Cardiac muscle cell (in vitro differentiated cells and primary cell): Measurements from ENCODE around the gene WDR93. TPM values are rescaled to one million over a fixed set of nuclear protein-coding genes. Genes with fewer than 3 reads are reported as not detected.
A peak's percentile ranks its signal among the peaks of the same experiment; 100 is the strongest.

Experiments
- DNase-seq, 2 donors: peaks; one replicate each; pipeline versions ENCODE4 v3.0.0 to v3.0.0-alpha.2; 2010 to 2017; ENCODE audit warnings: low read depth in 1 of 2, low spot score in 1 of 2
- H3K27ac ChIP-seq: fragments of 200-600 bp; sonication (generic); 2 replicates; pipeline ENCODE4 v1.5.1; 2016
- H3K27me3 ChIP-seq: fragments of 200-600 bp; sonication (generic); 2 replicates; pipeline ENCODE4 v1.6.0; 2016; ENCODE audit warnings: control low read depth
- H3K36me3 ChIP-seq: fragments of 200-600 bp; sonication (generic); 2 replicates; pipeline ENCODE4 v1.5.1; 2016; ENCODE audit warnings: control low read depth
- H3K4me1 ChIP-seq: fragments of 200-600 bp; sonication (generic); 2 replicates; pipeline ENCODE4 v1.8.1; 2017; ENCODE audit warnings: low read depth, mild to moderate bottlenecking, mixed run types
- H3K4me3 ChIP-seq: fragments of 200-600 bp; sonication (generic); 2 replicates; pipeline ENCODE4 v1.5.1; 2016; ENCODE audit warnings: mild to moderate bottlenecking
- H3K9me3 ChIP-seq: fragments of 200-600 bp; sonication (generic); 2 replicates; pipeline ENCODE4 v1.5.1; 2017; ENCODE audit warnings: low read depth, mild to moderate bottlenecking, control low read depth
- polyA plus RNA-seq: library from polyadenylated mRNA; unstranded; fragments of >200 nt; fragmentation: Nextera tagmentation; extraction: Ambion mirVana; gene quantifications from 2 replicates; pipeline ENCODE4 v1.2.1, GENCODE V29; 2016
- total RNA-seq: library from RNA; depleted of rRNA; stranded (reverse); fragments of >200 nt; gene quantifications from 2 replicates; pipeline ENCODE4 v1.2.3, GENCODE V29; 2016
- TF ChIP-seq, protein P1 (sequence below): IDR thresholded peaks from 2 replicates; pipeline ENCODE4 v1.5.1; 2012; ENCODE audit warnings: low read depth, mild to moderate bottlenecking, low read length

WDR93 gene
- total and polyA plus RNA-seq, 2 experiments from 2014 or later: 0.06 to 0.73 TPM

GRCh38 chr15:89761929-89762328 lies 71.3 kb downstream of the WDR93 start:
- H3K4me3 ChIP-seq: no peak overlapping the region
- TF ChIP-seq, protein P1, sequence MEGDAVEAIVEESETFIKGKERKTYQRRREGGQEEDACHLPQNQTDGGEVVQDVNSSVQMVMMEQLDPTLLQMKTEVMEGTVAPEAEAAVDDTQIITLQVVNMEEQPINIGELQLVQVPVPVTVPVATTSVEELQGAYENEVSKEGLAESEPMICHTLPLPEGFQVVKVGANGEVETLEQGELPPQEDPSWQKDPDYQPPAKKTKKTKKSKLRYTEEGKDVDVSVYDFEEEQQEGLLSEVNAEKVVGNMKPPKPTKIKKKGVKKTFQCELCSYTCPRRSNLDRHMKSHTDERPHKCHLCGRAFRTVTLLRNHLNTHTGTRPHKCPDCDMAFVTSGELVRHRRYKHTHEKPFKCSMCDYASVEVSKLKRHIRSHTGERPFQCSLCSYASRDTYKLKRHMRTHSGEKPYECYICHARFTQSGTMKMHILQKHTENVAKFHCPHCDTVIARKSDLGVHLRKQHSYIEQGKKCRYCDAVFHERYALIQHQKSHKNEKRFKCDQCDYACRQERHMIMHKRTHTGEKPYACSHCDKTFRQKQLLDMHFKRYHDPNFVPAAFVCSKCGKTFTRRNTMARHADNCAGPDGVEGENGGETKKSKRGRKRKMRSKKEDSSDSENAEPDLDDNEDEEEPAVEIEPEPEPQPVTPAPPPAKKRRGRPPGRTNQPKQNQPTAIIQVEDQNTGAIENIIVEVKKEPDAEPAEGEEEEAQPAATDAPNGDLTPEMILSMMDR: no peak
- H3K27ac ChIP-seq: no peak overlapping the region
- no peaks in the 10 kb centered on the region for H3K27me3 ChIP-seq
- H3K36me3 ChIP-seq: no peaks in the 10 kb centered on the region
- DNase-seq: no peak
- no peaks in the 10 kb centered on the region for H3K9me3 ChIP-seq
- no peaks in the 10 kb centered on the region for H3K4me1 ChIP-seq

GRCh38 chr15:89765694-89766093 lies 75.1 kb downstream of the WDR93 start:
- no peaks in the 10 kb centered on the region for H3K36me3 ChIP-seq
- TF ChIP-seq, protein P1: no peak
- DNase-seq: no peak

DNA sequence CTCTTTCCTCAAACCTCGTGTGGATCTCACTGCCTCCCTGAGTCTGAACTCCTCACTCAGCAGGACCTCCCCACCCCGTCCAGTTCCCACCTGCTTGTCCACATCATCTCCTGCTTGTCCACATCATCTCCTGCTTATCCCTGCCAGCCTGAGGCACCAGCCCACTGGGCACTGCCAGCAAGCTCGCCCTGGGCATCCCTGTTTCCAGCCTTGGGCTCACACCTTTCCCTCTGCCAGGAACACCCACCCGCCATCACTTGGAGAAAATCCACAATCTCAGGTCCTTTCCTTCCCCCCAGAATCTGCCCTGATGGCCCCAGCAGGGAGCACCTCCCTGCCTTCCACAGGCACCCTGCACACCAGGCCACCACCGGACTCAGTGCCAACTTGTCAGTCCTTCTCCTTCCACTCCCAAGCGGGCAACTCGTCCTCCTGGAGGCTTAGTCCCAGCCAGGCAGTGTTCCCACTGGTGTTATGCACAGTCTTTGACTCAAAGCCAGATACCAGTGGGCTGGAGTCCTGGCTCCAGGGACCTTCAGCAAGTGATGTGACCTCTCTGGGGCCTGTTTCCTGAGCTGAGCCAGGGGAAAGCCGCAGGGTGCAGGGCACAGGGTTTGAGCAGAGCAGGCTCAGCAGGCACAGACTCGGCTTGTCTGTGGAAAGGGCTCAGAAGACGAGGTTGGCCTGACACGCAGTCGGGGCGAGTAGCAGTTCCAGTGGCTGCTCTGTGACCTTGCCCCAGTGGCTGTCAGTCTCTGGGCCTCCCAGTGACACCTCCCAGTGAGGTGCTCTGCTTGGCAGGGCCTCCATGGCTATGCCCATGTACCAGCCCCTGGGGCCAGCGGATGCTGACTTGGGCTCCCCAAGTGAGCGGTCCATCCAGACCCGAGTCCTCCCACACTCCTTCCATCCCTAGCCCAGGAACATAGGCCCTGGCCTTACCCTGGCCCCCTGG lies 76.0 kb downstream of the WDR93 start:
- no peak for DNase-seq
- no peaks in the 10 kb centered on the region for H3K27me3 ChIP-seq
- no peak overlapping the region for H3K4me3 ChIP-seq
- H3K36me3 ChIP-seq: no peaks in the 10 kb centered on the region
- no peak overlapping the region for H3K27ac ChIP-seq
- no peaks in the 10 kb centered on the region for H3K9me3 ChIP-seq
- TF ChIP-seq, protein P1: no peak
- H3K4me1 ChIP-seq: no peaks in the 10 kb centered on the region

More at GRCh38 chr15:89765694-89766093, 75.1 kb downstream of the WDR93 start:
- Histone ChIP-seq H3K4me1 (no peaks in the 10 kb centered on the region), H3K27ac (no peak overlapping the region), H3K27me3 (no peaks in the 10 kb centered on the region), H3K4me3 (no peak overlapping the region), H3K9me3 (no peaks in the 10 kb centered on the region)

GRCh38 chr15:89767411-89767915 lies 76.9 kb downstream of the WDR93 start:
- no peak overlapping the region for H3K27ac ChIP-seq
- no peaks in the 10 kb centered on the region for H3K4me1 ChIP-seq
- H3K27me3 ChIP-seq: no peaks in the 10 kb centered on the region
- no peak overlapping the region for H3K4me3 ChIP-seq
- TF ChIP-seq, protein P1: no peak
- no peaks in the 10 kb centered on the region for H3K9me3 ChIP-seq
- H3K36me3 ChIP-seq: no peaks in the 10 kb centered on the region
- no peak for DNase-seq

- TF ChIP-seq, protein P1: no peak
- Histone ChIP-seq H3K4me3 (no peak overlapping the region), H3K27me3 (no peaks in the 10 kb centered on the region), H3K9me3 (no peaks in the 10 kb centered on the region), H3K4me1 (no peaks in the 10 kb centered on the region), H3K36me3 (no peaks in the 10 kb centered on the region), H3K27ac (no peak overlapping the region)
- DNase-seq: peak in 1 of 2 donors; percentile 88
Observed at GRCh38 chr15:89768071-89768500, 77.5 kb downstream of the WDR93 start.
